DMS79 (cell line): Measurements from ENCODE around the gene ADORA2B.
"Not testable (repeated sequence)": the region's sequence is repeated elsewhere in the genome, so short reads cannot be mapped to it uniquely, and the experiment has no call there.

Experiments
- DNase-seq: peaks from one replicate; lab custom pipeline; 2025; lab: John Stamatoyannopoulos, UW

The ADORA2B gene

DNA sequence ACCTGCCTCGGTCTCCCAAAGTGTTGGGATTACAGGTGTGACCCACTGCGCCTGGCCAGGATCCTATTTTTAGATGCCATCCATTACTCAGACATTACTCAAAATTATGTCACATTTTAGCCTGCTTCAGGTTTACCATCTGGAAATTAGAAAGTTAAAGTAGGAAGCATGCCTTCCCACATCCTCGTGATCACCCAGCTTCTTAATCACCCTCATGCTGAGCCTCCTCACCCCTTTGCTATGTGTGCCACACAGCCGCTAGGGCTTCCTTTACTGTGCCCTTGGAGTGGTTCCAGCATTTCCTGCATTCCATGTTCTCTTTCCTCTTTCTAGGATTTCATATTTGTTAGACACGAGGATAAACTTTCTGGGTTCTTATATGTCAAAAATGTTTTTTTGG is 9.3 kb downstream of the ADORA2B start:
- DNase-seq: no peak

- no peak for DNase-seq
Observed at GRCh38 chr17:15955793-15956541, 11.0 kb downstream of the ADORA2B start.

DNA sequence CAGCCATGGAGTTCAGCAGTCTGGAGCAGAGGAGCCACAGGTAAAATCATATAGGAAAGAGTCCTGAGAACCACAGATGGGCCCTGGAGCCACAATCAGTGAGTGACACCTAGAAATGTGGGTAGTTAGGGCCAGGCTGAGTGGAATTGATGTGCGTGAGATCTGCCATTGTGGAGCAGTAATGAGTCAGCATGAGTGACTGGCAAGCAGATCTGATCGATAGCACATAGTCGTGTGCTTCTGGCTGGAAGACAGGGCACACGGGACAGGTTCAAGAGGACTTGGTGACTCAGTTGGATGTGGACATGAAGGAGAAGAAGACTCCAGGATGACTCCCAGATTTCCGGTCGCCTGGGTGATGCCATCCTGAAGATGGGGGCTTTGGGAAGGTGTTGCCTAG is 12.3 kb downstream of the ADORA2B start:
- no peak for DNase-seq

GRCh38 chr17:15957608-15958307 is 12.8 kb downstream of the ADORA2B start:
- no peak for DNase-seq

DNA sequence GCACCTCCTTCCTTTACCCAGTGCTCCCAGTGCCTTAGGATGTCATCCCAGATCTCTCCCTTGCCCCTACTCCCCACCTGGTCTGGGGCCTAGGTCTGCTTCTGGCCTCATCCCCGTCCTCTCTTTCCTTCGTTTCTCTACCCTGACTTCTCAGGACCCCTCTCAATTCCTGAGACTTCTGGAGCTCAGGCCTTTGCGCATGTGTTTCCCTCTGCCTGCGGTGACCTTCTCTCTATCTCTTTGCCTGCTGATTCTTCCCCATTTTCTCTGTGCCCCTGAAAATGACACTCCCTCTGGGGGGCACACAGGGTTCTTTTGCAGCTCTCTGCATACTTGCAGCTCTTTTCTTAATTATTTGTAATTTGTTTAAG is 13.5 kb downstream of the ADORA2B start:
- no peak for DNase-seq

DNA sequence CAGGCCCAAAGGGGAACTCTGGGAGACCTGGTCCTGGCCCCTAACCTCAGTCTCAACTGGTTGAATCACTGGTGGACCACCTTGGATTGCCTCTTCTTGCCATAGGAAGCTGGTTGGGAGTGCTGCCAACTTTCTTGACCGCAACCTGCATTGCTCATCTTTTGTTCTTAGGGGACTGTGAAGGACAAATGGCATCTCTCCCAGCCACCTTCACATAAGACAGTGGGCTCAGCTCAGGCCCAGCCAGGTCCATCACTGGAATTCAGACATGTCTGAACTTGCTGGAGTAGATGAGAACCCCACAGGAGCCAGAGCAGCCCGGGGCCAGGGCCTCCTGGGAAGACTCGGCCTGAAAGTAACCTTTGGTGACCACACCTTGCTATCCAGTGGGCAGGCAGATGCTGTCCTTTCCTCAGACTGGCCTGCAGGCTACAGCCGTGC is 18.8 kb downstream of the ADORA2B start:
- DNase-seq: no peak

GRCh38 chr17:15965528-15965927 is 20.6 kb downstream of the ADORA2B start:
- DNase-seq: no peak

- peak; percentile 35 for DNase-seq
Observed at GRCh38 chr17:15966183-15966878, 21.4 kb downstream of the ADORA2B start.

DNA sequence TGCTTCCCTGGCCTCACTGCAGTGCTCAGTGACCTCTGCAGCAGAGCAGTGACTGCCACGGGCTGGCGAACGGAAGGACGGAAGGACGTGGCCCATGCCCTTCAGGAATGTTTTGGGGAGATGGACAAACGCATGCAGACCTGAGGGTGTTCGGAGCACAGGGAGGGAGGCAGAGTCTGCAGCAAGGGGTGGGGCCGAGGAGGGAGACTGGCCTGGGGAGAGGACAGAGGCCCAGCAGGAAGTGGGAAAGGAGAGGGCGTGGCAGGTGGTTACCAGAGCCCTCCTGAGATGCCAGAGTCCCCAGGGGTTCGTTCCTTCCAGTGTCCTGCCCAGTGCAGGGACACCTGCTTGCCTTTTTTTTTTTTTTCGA is 21.9 kb downstream of the ADORA2B start:
- DNase-seq: no peak

GRCh38 chr17:15967706-15968399 is 22.9 kb downstream of the ADORA2B start:
- DNase-seq: no peak

DNA sequence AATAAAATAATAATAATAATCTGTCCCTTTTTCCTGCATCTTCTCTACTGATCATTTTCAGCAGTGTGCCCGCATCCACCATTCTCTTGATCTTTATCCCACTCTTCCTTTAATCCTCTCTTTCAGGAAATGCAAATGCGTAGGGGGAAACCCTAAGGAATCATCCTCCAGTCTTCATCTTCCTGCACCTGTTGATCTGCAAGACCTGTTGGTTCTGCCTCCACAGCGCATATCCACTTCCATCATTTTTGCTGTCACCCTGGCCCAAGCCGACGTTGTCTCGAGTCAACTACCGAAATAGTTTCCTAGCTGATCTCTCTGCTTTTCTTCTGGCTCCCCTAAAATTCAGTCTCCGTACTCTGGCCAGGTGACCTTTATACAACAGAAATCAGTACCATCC is 24.5 kb downstream of the ADORA2B start:
- DNase-seq: no peak

GRCh38 chr17:15970500-15970899 is 25.6 kb downstream of the ADORA2B start:
- no peak for DNase-seq

GRCh38 chr17:15971098-15971678 is 26.3 kb downstream of the ADORA2B start:
- DNase-seq: no peak

DNA sequence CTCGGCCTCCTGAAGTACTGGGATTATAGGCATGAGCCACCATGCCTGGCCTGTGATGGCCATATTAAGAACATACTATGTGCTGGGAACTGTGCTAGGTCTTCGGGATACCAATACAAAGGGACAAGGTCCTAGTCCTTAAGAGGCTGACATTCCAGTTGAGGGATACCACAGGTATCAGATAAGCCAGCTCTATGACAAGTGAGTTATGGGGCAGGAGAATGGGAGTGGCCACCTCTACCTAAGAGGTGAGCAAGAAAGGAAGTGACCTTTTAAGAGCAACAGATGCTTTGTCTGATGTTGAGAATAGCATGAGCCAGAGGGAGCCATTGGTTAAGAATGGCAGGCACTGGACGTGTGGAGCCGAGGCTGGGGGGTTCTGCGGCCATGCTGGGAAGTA is 27.0 kb downstream of the ADORA2B start:
- no peak for DNase-seq

DNA sequence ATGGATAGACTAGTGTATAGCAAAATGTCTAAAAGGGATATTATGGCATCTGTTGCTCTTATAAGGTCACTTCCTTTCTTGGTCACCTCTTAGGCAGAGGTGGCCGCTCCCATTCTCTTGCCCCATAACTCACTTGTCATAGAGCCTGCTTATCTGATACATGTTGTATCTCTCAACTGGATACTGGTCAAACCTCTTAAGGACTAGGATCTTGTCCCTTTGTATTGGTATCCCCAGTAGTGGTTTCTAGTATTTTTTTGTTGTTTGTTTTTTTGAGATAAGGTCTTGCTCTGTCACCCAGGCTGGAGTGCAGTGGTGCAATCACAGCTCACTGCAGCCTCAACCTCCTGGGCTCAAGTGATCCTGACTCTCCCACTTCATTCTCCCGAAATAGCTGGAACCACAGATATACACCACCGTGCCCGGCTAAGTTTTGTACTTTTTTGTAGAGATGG is 27.6 kb downstream of the ADORA2B start:
- no peak for DNase-seq

DNA sequence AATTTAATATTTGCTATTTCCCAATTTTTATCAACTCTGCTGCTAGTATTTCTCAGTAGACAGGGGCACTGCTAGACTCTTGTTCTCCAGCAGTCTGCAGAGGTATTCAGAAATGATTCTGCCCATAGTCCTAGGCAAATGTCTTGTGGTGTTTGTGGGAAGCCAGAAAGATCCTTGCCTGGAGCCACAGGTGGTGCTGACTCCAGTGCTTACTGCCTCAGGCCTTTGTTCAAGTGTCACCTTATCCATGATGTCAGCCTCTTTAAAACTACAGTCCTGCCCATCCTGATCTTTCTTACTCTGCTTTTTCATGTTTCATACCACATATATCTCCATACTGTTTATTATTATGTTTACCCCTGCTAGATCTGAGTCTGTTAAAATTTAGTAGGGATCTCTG is 28.1 kb downstream of the ADORA2B start:
- no peak for DNase-seq

DNA sequence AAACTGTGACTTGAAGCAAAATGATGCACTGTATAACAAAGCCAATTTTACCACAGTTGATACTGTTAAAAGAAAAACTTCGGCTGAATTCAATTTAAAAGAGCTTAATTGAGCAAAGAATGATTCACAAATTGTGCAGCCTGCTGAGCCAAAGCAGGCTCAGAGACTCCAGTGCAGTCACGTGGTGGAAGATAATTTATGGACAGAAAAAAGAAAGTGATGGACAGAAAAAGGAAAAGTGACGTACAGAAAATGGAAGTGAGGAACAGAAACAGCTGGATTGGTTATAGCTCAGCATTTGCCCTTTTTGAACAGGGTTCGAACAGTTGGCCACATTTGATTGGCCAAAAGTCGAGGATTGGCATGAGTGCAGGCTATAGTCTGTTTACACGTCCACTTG is 28.9 kb downstream of the ADORA2B start:
- no peak for DNase-seq

DNA sequence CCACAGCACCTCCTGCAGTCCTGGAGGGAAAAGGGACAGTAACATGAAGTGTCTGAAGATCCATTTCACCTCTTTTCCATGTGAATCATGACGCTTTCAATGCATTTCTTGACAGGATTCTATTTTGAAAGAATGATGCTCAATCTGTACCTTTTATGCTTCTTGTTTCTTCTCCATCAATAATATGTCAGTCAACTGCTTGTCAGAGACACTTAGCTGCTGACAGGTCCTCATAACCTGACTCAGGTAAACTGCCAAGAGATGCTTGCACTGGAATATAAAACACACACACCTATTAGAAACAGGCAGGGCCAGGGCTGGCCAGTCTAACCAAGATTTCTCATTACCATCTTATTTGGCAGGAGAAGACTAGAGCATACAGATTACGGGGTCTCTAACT is 33.0 kb downstream of the ADORA2B start:
- DNase-seq: no peak

DNA sequence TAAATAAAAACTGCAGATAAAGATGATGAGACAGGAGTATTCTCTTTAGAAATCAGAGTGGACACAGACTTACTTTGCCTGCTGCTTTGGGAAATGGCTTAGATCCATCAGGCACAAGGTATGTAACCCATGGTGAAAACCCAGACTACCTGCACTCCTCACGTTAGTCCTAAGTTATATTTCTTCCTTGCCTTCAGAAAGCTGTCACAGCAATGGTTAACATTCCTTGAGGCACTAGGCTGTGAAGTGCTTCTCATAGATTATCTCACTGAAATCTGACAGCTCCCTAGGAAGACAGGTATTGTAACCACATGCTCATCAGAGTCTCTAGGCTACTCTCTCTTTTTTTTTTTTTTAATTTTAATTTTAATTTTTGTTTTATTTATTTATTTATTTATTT is 33.7 kb downstream of the ADORA2B start:
- no peak for DNase-seq

GRCh38 chr17:15979013-15979412 is 34.1 kb downstream of the ADORA2B start:
- DNase-seq: not testable (repeated sequence)

GRCh38 chr17:15981208-15981607 is 36.3 kb downstream of the ADORA2B start:
- no peak for DNase-seq
